Karpas-422 (cell line): Measurements from ENCODE around the gene NGFR. TPM values are rescaled to one million over a fixed set of nuclear protein-coding genes. Genes with fewer than 3 reads are reported as not detected.
"Not testable (repeated sequence)": the region's sequence is repeated elsewhere in the genome, so short reads cannot be mapped to it uniquely, and the experiment has no call there.

ENCODE experiments used
- DNase-seq: peaks from one replicate; pipeline ENCODE4 v3.0.0-alpha.2; 2015
- H2AFZ ChIP-seq: fragments of 200-600 bp; sonication (generic); 2 replicates; pipeline ENCODE4 v1.6.1; 2014; ENCODE audit warnings: antibody characterized with exemption, low read length, mixed read lengths
- H3K27ac ChIP-seq: fragments of 200-600 bp; sonication (generic); 2 replicates; pipeline ENCODE4 v1.5.1; 2014; ENCODE audit warnings: mild to moderate bottlenecking, low read length, moderate library complexity
- H3K27me3 ChIP-seq: fragments of 200-600 bp; sonication (generic); 2 replicates; pipeline ENCODE4 v1.6.1; 2014; ENCODE audit warnings: low read length, mixed read lengths
- H3K36me3 ChIP-seq: fragments of 200-600 bp; sonication (generic); 2 replicates; pipeline ENCODE4 v1.6.1; 2014; ENCODE audit warnings: low read length, mixed read lengths; ENCODE audit not compliant: insufficient read depth
- H3K4me1 ChIP-seq: fragments of 200-600 bp; sonication (generic); 2 replicates; pipeline ENCODE4 v1.6.1; 2014; ENCODE audit warnings: mild to moderate bottlenecking, low read length, mixed read lengths
- H3K4me2 ChIP-seq: fragments of 200-600 bp; sonication (generic); 2 replicates; pipeline ENCODE4 v1.6.1; 2014; ENCODE audit warnings: low read length, low read depth, mild to moderate bottlenecking; ENCODE audit not compliant: poor library complexity, severe bottlenecking
- H3K4me3 ChIP-seq: fragments of 200-600 bp; sonication (generic); 2 replicates; pipeline ENCODE4 v1.5.1; 2014; ENCODE audit warnings: mild to moderate bottlenecking, antibody characterized with exemption, low read length, mixed read lengths
- H3K79me2 ChIP-seq: fragments of 200-600 bp; sonication (generic); 2 replicates; pipeline ENCODE4 v1.6.1; 2014; ENCODE audit warnings: mild to moderate bottlenecking, low read length, mixed read lengths
- H3K9ac ChIP-seq: fragments of 200-600 bp; sonication (generic); 2 replicates; pipeline ENCODE4 v1.6.0; 2014; ENCODE audit warnings: low read length
- H3K9me2 ChIP-seq: fragments of 200-600 bp; sonication (generic), shearing (Covaris generic); replicated peaks from 2 replicates; pipeline ENCODE4 v1.6.0; 2014; ENCODE audit warnings: mild to moderate bottlenecking, low read length, moderate library complexity; ENCODE audit not compliant: insufficient read depth
- H3K9me3 ChIP-seq: fragments of 300-700, 200-600 bp; sonication (generic); 2 replicates; pipeline ENCODE4 v1.6.1; 2014; ENCODE audit warnings: low read length, mixed read lengths
- H4K20me1 ChIP-seq: fragments of 200-600 bp; sonication (generic); 2 replicates; pipeline ENCODE4 v1.6.1; 2014; ENCODE audit warnings: mild to moderate bottlenecking, antibody characterized with exemption, low read length, low read depth; ENCODE audit not compliant: insufficient read depth
- total RNA-seq: library from RNA; depleted of rRNA; stranded (reverse); fragments of >200 nt; shearing (Covaris generic); gene quantifications from 2 replicates; pipeline ENCODE4 v1.2.3, GENCODE V29; 2014; ENCODE audit warnings: low replicate concordance

The NGFR gene
- total RNA-seq, 1 experiment from 2014 or later = 0.07 TPM

GRCh38 chr17:49496867-49497147 lies 1.7 kb downstream of the NGFR start:
- no peaks in the 10 kb centered on the region for H3K27me3 ChIP-seq
- no peak overlapping the region for H3K27ac ChIP-seq
- H3K9me2 ChIP-seq = no peaks in the 10 kb centered on the region
- no peak overlapping the region for H2AFZ ChIP-seq
- no peak for DNase-seq
- no peaks in the 10 kb centered on the region for H4K20me1 ChIP-seq
- no peaks in the 10 kb centered on the region for H3K79me2 ChIP-seq
- no peaks in the 10 kb centered on the region for H3K9me3 ChIP-seq
- no peaks in the 10 kb centered on the region for H3K36me3 ChIP-seq
- no peak overlapping the region for H3K4me3 ChIP-seq
- no peak overlapping the region for H3K9ac ChIP-seq
- no peak overlapping the region for H3K4me2 ChIP-seq
- H3K4me1 ChIP-seq = peaks cover 19% of the 10 kb centered on the region

- DNase-seq = no peak
- peaks cover 19% of the 10 kb centered on the region for H3K4me1 ChIP-seq
- H3K9me2 ChIP-seq = no peaks in the 10 kb centered on the region
- no peak overlapping the region for H2AFZ ChIP-seq
- H3K27me3 ChIP-seq = no peaks in the 10 kb centered on the region
- no peak overlapping the region for H3K4me2 ChIP-seq
- no peak overlapping the region for H3K27ac ChIP-seq
- no peaks in the 10 kb centered on the region for H4K20me1 ChIP-seq
- H3K4me3 ChIP-seq = no peak overlapping the region
- no peaks in the 10 kb centered on the region for H3K36me3 ChIP-seq
- H3K9me3 ChIP-seq = no peaks in the 10 kb centered on the region
- H3K9ac ChIP-seq = no peak overlapping the region
- H3K79me2 ChIP-seq = no peaks in the 10 kb centered on the region
These were observed 2.3 kb downstream of the NGFR start for GRCh38 chr17:49497148-49498028.

- H3K27me3 ChIP-seq = no peaks in the 10 kb centered on the region
- H4K20me1 ChIP-seq = no peaks in the 10 kb centered on the region
- no peak overlapping the region for H3K4me2 ChIP-seq
- no peaks in the 10 kb centered on the region for H3K9me3 ChIP-seq
- no peak overlapping the region for H2AFZ ChIP-seq
- H3K27ac ChIP-seq = no peak overlapping the region
- H3K4me3 ChIP-seq = no peak overlapping the region
- H3K36me3 ChIP-seq = no peaks in the 10 kb centered on the region
- no peaks in the 10 kb centered on the region for H3K9me2 ChIP-seq
- H3K9ac ChIP-seq = no peak overlapping the region
- peaks cover 19% of the 10 kb centered on the region for H3K4me1 ChIP-seq
- H3K79me2 ChIP-seq = no peaks in the 10 kb centered on the region
- DNase-seq = no peak
These were observed 3.0 kb downstream of the NGFR start for GRCh38 chr17:49498029-49498615.

GRCh38 chr17:49501496-49501895 lies 6.4 kb downstream of the NGFR start:
- Histone ChIP-seq H3K4me2 (no peak overlapping the region), H3K79me2 (no peaks in the 10 kb centered on the region), H3K4me1 (no peaks in the 10 kb centered on the region), H3K36me3 (no peaks in the 10 kb centered on the region), H2AFZ (no peak overlapping the region), H3K9me3 (no peaks in the 10 kb centered on the region), H3K4me3 (no peak overlapping the region), H3K27ac (no peak overlapping the region), H3K9me2 (no peaks in the 10 kb centered on the region), H3K27me3 (no peaks in the 10 kb centered on the region), H3K9ac (no peak overlapping the region), H4K20me1 (no peaks in the 10 kb centered on the region)
- no peak for DNase-seq

GRCh38 chr17:49502254-49502653 lies 7.2 kb downstream of the NGFR start:
- DNase-seq = no peak
- H3K4me1 ChIP-seq = no peaks in the 10 kb centered on the region
- no peaks in the 10 kb centered on the region for H3K36me3 ChIP-seq
- no peak overlapping the region for H3K27ac ChIP-seq
- no peak overlapping the region for H3K9ac ChIP-seq
- no peaks in the 10 kb centered on the region for H3K27me3 ChIP-seq
- H3K9me3 ChIP-seq = no peaks in the 10 kb centered on the region
- no peak overlapping the region for H3K4me2 ChIP-seq
- H2AFZ ChIP-seq = no peak overlapping the region
- H3K4me3 ChIP-seq = no peak overlapping the region
- no peaks in the 10 kb centered on the region for H3K79me2 ChIP-seq
- no peaks in the 10 kb centered on the region for H3K9me2 ChIP-seq
- no peaks in the 10 kb centered on the region for H4K20me1 ChIP-seq

GRCh38 chr17:49502680-49503079 lies 7.6 kb downstream of the NGFR start:
- not testable (repeated sequence) for H4K20me1 ChIP-seq, H2AFZ ChIP-seq, H3K27ac ChIP-seq, H3K4me1 ChIP-seq, DNase-seq, H3K79me2 ChIP-seq, H3K36me3 ChIP-seq, H3K9me3 ChIP-seq, H3K9me2 ChIP-seq, H3K4me2 ChIP-seq, H3K4me3 ChIP-seq, H3K27me3 ChIP-seq, H3K9ac ChIP-seq

GRCh38 chr17:49504369-49504768 lies 9.3 kb downstream of the NGFR start:
- Histone ChIP-seq H3K27me3 (no peaks in the 10 kb centered on the region), H3K4me2 (no peak overlapping the region), H3K27ac (no peak overlapping the region)

GRCh38 chr17:49505854-49506253 lies 10.8 kb downstream of the NGFR start:
- Histone ChIP-seq H3K4me2 (no peak overlapping the region), H2AFZ (no peak overlapping the region), H3K9me2 (no peaks in the 10 kb centered on the region), H3K36me3 (no peaks in the 10 kb centered on the region), H3K27ac (no peak overlapping the region), H3K4me1 (no peaks in the 10 kb centered on the region), H4K20me1 (no peaks in the 10 kb centered on the region), H3K9ac (no peak overlapping the region), H3K79me2 (no peaks in the 10 kb centered on the region), H3K9me3 (no peaks in the 10 kb centered on the region), H3K27me3 (no peaks in the 10 kb centered on the region), H3K4me3 (no peak overlapping the region)
- DNase-seq = no peak

More at GRCh38 chr17:49504369-49504768, 9.3 kb downstream of the NGFR start:
- Histone ChIP-seq H2AFZ (no peak overlapping the region), H3K79me2 (no peaks in the 10 kb centered on the region), H3K36me3 (no peaks in the 10 kb centered on the region), H3K9ac (no peak overlapping the region), H3K9me3 (no peaks in the 10 kb centered on the region), H4K20me1 (no peaks in the 10 kb centered on the region), H3K4me1 (no peaks in the 10 kb centered on the region), H3K9me2 (no peaks in the 10 kb centered on the region), H3K4me3 (no peak overlapping the region)
- DNase-seq = no peak
